CD4-positive, alpha-beta T cell treated with Interleukin-12 subunit alpha and Interleukin-12 subunit beta, for 1 hour (primary cell): ENCODE results near the gene ISG20.

Experiments used
- DNase-seq: peaks from one replicate; pipeline ENCODE4 v3.0.0-alpha.2; 2020

Gene ISG20

GRCh38 chr15:88638626-88639372 lies at the start of gene ISG20:
ISG20 (plus strand) TSS chr15:88639016; CDS start chr15:88639367, 351 bp downstream.
- DNase-seq, result peak; percentile 98

GRCh38 chr15:88590759-88591158 lies 48.1 kb upstream of the ISG20 start:
- DNase-seq, result no peak

GRCh38 chr15:88591384-88591783 lies 47.4 kb upstream of the ISG20 start:
- no peak for DNase-seq

- no peak for DNase-seq
Measured at GRCh38 chr15:88603885-88604284, 34.9 kb upstream of the ISG20 start.

GRCh38 chr15:88604381-88605188 lies 34.2 kb upstream of the ISG20 start:
- no peak for DNase-seq

- no peak for DNase-seq
Measured at GRCh38 chr15:88605189-88606069, 33.4 kb upstream of the ISG20 start.

- DNase-seq, result no peak
Measured at GRCh38 chr15:88606070-88606794, 32.6 kb upstream of the ISG20 start.

- no peak for DNase-seq
Measured at GRCh38 chr15:88607951-88608350, 30.9 kb upstream of the ISG20 start.

GRCh38 chr15:88608607-88609181 lies 30.1 kb upstream of the ISG20 start:
- DNase-seq, result no peak

GRCh38 chr15:88609344-88610090 lies 29.3 kb upstream of the ISG20 start:
- DNase-seq, result no peak

GRCh38 chr15:88610701-88611231 lies 28.1 kb upstream of the ISG20 start:
- DNase-seq, result no peak

- DNase-seq, result no peak
Measured at GRCh38 chr15:88612186-88612796, 26.5 kb upstream of the ISG20 start.

- no peak for DNase-seq
Measured at GRCh38 chr15:88613074-88613944, 25.5 kb upstream of the ISG20 start.

- no peak for DNase-seq
Measured at GRCh38 chr15:88615303-88616107, 23.3 kb upstream of the ISG20 start.

- DNase-seq, result no peak
Measured at GRCh38 chr15:88616240-88616639, 22.6 kb upstream of the ISG20 start.

- DNase-seq, result no peak
Measured at GRCh38 chr15:88617031-88617722, 21.6 kb upstream of the ISG20 start.

- DNase-seq, result no peak
Measured at GRCh38 chr15:88617790-88618189, 21.0 kb upstream of the ISG20 start.

GRCh38 chr15:88618686-88619085 lies 20.1 kb upstream of the ISG20 start:
- no peak for DNase-seq
